Measurements from ENCODE around the gene SCN8A.

Gene SCN8A

GRCh38 chr12:51721282-51721940 lies 130.4 kb downstream of the SCN8A start:
- no peak for DNase-seq (ENCODE audit: low spot score)

GRCh38 chr12:51722431-51722830 lies 131.4 kb downstream of the SCN8A start:
- no peak for DNase-seq (ENCODE audit: low spot score)

- no peak for DNase-seq (ENCODE audit: low spot score)
Measured at GRCh38 chr12:51726161-51726560, 135.1 kb downstream of the SCN8A start.

- DNase-seq (ENCODE audit: low spot score) = no peak
Measured at GRCh38 chr12:51726931-51727330, 135.9 kb downstream of the SCN8A start.

- no peak for DNase-seq (ENCODE audit: low spot score)
Measured at GRCh38 chr12:51729331-51729730, 138.3 kb downstream of the SCN8A start.

- no peak for DNase-seq (ENCODE audit: low spot score)
Measured at GRCh38 chr12:51730745-51731144, 139.7 kb downstream of the SCN8A start.

- DNase-seq (ENCODE audit: low spot score) = no peak
Measured at GRCh38 chr12:51740536-51740935, 149.5 kb downstream of the SCN8A start.

- no peak for DNase-seq (ENCODE audit: low spot score)
Measured at GRCh38 chr12:51744235-51744634, 153.2 kb downstream of the SCN8A start.

- no peak for DNase-seq (ENCODE audit: low spot score)
Measured at GRCh38 chr12:51744957-51745356, 153.9 kb downstream of the SCN8A start.

- no peak for DNase-seq (ENCODE audit: low spot score)
Measured at GRCh38 chr12:51746416-51746815, 155.4 kb downstream of the SCN8A start.

GRCh38 chr12:51748235-51748634 lies 157.2 kb downstream of the SCN8A start:
- no peak for DNase-seq (ENCODE audit: low spot score)

- DNase-seq (ENCODE audit: low spot score) = no peak
Measured at GRCh38 chr12:51749206-51749985, 158.4 kb downstream of the SCN8A start.

GRCh38 chr12:51749986-51750317 lies 158.9 kb downstream of the SCN8A start:
- DNase-seq (ENCODE audit: low spot score) = no peak

GRCh38 chr12:51751661-51752060 lies 160.6 kb downstream of the SCN8A start:
- no peak for DNase-seq (ENCODE audit: low spot score)

GRCh38 chr12:51752234-51752889 lies 161.3 kb downstream of the SCN8A start:
- DNase-seq (ENCODE audit: low spot score) = peak; percentile 40

- DNase-seq (ENCODE audit: low spot score) = no peak
Measured at GRCh38 chr12:51753980-51754675, 163.1 kb downstream of the SCN8A start.

GRCh38 chr12:51755251-51755650 lies 164.2 kb downstream of the SCN8A start:
- DNase-seq (ENCODE audit: low spot score) = no peak

- no peak for DNase-seq (ENCODE audit: low spot score)
Measured at GRCh38 chr12:51759175-51759574, 168.1 kb downstream of the SCN8A start.

- DNase-seq (ENCODE audit: low spot score) = no peak
Measured at GRCh38 chr12:51759695-51760094, 168.7 kb downstream of the SCN8A start.

GRCh38 chr12:51760231-51760630 lies 169.2 kb downstream of the SCN8A start:
- DNase-seq (ENCODE audit: low spot score) = no peak

GRCh38 chr12:51763743-51764142 lies 172.7 kb downstream of the SCN8A start:
- DNase-seq (ENCODE audit: low spot score) = no peak

GRCh38 chr12:51766067-51766676 lies 175.1 kb downstream of the SCN8A start:
- DNase-seq (ENCODE audit: low spot score) = no peak

All from RKO (cell line).